ENCODE data around the gene MRPL4. TPM values are rescaled to one million over a fixed set of nuclear protein-coding genes. Genes with fewer than 3 reads are reported as not detected.
A peak's percentile ranks its signal among the peaks of the same experiment; 100 is the strongest.
"Not testable (repeated sequence)": the region's sequence is repeated elsewhere in the genome, so short reads cannot be mapped to it uniquely, and the experiment has no call there.

Gene MRPL4
- total RNA-seq, 1 donor = 90.5 TPM

GRCh38 chr19:10259162-10259905, 7.3 kb downstream of the MRPL4 start:
- DNase-seq (ENCODE audit: low read depth in 2 of 3, low spot score in 2 of 3) = peak; percentile 58 to 97 (median 92)

GRCh38 chr19:10260141-10260584, 8.1 kb downstream of the MRPL4 start:
- DNase-seq (ENCODE audit: low read depth in 2 of 3, low spot score in 2 of 3) = no peak

GRCh38 chr19:10262771-10263170, 10.8 kb downstream of the MRPL4 start:
- DNase-seq (ENCODE audit: low read depth in 2 of 3, low spot score in 2 of 3) = no peak

- DNase-seq (ENCODE audit: low read depth in 2 of 3, low spot score in 2 of 3) = no peak
These were observed 14.7 kb downstream of the MRPL4 start for GRCh38 chr19:10266706-10267105.

- DNase-seq (ENCODE audit: low read depth in 2 of 3, low spot score in 2 of 3) = no peak
These were observed 16.1 kb downstream of the MRPL4 start for GRCh38 chr19:10268071-10268470.

GRCh38 chr19:10269333-10270179, 17.5 kb downstream of the MRPL4 start:
- peak in 2 of 3 donors; percentile 86 to 88 for DNase-seq (ENCODE audit: low read depth in 2 of 3, low spot score in 2 of 3)

GRCh38 chr19:10270180-10270615, 18.2 kb downstream of the MRPL4 start:
- peak in 2 of 3 donors; percentile 85 to 91 for DNase-seq (ENCODE audit: low read depth in 2 of 3, low spot score in 2 of 3)

- peak in 2 of 3 donors; percentile 80 to 82 for DNase-seq (ENCODE audit: low read depth in 2 of 3, low spot score in 2 of 3)
These were observed 18.8 kb downstream of the MRPL4 start, which contains the start of gene ICAM1 for GRCh38 chr19:10270616-10271394. Gene ICAM1 (plus strand): TSS chr19:10271120. CDS start chr19:10271160, 40 bp downstream.

- peak in 2 of 3 donors; percentile 82 to 85 for DNase-seq (ENCODE audit: low read depth in 2 of 3, low spot score in 2 of 3)
These were observed 19.6 kb downstream of the MRPL4 start for GRCh38 chr19:10271543-10272086.

- DNase-seq (ENCODE audit: low read depth in 2 of 3, low spot score in 2 of 3) = no peak
These were observed 22.6 kb downstream of the MRPL4 start for GRCh38 chr19:10274589-10274988.

- no peak for DNase-seq (ENCODE audit: low read depth in 2 of 3, low spot score in 2 of 3)
These were observed 26.0 kb downstream of the MRPL4 start for GRCh38 chr19:10277795-10278589.

GRCh38 chr19:10278935-10279334, 26.9 kb downstream of the MRPL4 start:
- DNase-seq (ENCODE audit: low read depth in 2 of 3, low spot score in 2 of 3) = no peak

- no peak for DNase-seq (ENCODE audit: low read depth in 2 of 3, low spot score in 2 of 3)
These were observed 27.9 kb downstream of the MRPL4 start for GRCh38 chr19:10279737-10280442.

GRCh38 chr19:10282043-10282442, 30.0 kb downstream of the MRPL4 start:
- DNase-seq (ENCODE audit: low read depth in 2 of 3, low spot score in 2 of 3) = not testable (repeated sequence)

- no peak for DNase-seq (ENCODE audit: low read depth in 2 of 3, low spot score in 2 of 3)
These were observed 31.5 kb downstream of the MRPL4 start for GRCh38 chr19:10283301-10284064.

GRCh38 chr19:10284065-10284959, 32.3 kb downstream of the MRPL4 start:
- no peak for DNase-seq (ENCODE audit: low read depth in 2 of 3, low spot score in 2 of 3)

GRCh38 chr19:10284960-10285278, 32.9 kb downstream of the MRPL4 start:
- DNase-seq (ENCODE audit: low read depth in 2 of 3, low spot score in 2 of 3) = no peak

Data from hematopoietic multipotent progenitor cell (in vitro differentiated cells).